ENCODE measurements around the gene C5orf24. TPM values are rescaled to one million over a fixed set of nuclear protein-coding genes. Genes with fewer than 3 reads are reported as not detected.
"Not testable (repeated sequence)": the region's sequence is repeated elsewhere in the genome, so short reads cannot be mapped to it uniquely, and the experiment has no call there.

The C5orf24 gene
- total and polyA plus RNA-seq, 2 experiments from 2014 or later: 49.5 to 57.9 TPM

DNA sequence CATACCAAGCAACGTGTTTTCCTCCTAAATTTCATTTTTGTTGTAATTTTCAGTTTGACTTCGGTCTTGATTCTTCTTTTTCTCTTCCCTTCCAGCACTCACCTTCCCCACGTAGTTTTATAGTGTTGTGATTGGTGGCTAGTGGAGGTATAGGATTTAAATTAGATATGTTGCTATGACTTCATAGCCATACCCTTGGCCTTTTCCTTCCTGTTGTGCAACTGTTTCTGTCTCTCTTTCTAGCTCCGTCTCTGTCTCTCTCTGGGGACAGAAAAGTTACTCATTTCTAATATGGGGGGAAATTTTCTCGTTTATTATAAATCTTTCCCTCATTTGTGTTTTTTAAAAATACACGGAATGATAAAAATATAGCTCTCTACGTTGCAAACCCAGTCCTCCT, 20.6 kb upstream of the C5orf24 start:
- no peaks in the 10 kb centered on the region for H3K4me1 ChIP-seq (ENCODE audit: low read depth)
- H3K27me3 ChIP-seq: no peaks in the 10 kb centered on the region
- H3K36me3 ChIP-seq: peaks cover 56% of the 10 kb centered on the region
- TF ChIP-seq, protein P1, sequence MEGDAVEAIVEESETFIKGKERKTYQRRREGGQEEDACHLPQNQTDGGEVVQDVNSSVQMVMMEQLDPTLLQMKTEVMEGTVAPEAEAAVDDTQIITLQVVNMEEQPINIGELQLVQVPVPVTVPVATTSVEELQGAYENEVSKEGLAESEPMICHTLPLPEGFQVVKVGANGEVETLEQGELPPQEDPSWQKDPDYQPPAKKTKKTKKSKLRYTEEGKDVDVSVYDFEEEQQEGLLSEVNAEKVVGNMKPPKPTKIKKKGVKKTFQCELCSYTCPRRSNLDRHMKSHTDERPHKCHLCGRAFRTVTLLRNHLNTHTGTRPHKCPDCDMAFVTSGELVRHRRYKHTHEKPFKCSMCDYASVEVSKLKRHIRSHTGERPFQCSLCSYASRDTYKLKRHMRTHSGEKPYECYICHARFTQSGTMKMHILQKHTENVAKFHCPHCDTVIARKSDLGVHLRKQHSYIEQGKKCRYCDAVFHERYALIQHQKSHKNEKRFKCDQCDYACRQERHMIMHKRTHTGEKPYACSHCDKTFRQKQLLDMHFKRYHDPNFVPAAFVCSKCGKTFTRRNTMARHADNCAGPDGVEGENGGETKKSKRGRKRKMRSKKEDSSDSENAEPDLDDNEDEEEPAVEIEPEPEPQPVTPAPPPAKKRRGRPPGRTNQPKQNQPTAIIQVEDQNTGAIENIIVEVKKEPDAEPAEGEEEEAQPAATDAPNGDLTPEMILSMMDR (IDR thresholded peaks at IDR 0.05; ENCODE audit: low read depth, low read length): no peak
- H3K9me3 ChIP-seq (ENCODE audit: low read depth): no peaks in the 10 kb centered on the region
- no peak overlapping the region for H3K27ac ChIP-seq
- DNase-seq (ENCODE audit: low read depth in 1 of 2, low spot score in 1 of 2): peak in 1 of 2 donors; percentile 9
- no peak overlapping the region for H3K4me3 ChIP-seq

DNA sequence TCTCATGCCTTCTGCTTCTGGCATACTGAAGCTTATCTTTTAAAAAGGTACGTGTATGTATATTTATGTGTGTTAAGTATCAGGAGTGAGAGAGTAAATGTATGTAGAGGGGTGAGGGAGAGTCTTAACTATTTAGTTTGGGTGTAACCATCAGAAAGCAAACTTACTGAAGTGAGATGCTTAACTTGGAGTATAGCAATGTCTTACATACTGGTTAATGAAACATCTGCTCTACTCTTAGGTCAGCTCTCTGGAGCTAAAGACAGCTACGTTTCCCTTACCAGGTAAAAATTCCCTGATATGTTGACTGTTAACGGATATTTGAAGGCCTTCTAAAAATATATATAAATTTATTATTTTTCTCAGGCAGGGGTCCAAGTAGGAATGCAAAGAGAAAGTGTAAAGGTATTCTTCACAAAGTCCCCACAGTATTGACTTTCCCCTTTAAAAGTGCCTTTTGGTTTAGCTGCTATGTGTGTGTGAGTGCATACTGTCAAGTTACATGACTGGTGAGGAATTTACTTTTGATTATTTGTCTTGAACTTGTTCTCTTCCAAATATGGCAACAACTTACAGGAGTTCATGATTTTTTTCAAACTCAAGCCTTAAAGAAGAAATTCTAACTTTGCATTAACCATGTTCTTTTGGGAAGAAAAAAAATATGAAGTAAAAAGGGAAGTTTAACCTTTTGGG, 12.3 kb upstream of the C5orf24 start:
- Histone ChIP-seq H3K27ac (no peak overlapping the region), H3K4me1 (ENCODE audit: low read depth) (no peaks in the 10 kb centered on the region), H3K4me3 (no peak overlapping the region), H3K27me3 (no peaks in the 10 kb centered on the region), H3K36me3 (peaks cover 17% of the 10 kb centered on the region), H3K9me3 (ENCODE audit: low read depth) (no peaks in the 10 kb centered on the region)
- TF ChIP-seq, protein P1 (IDR thresholded peaks at IDR 0.05; ENCODE audit: low read depth, low read length): no peak
- no peak for DNase-seq (ENCODE audit: low read depth in 1 of 2, low spot score in 1 of 2)

DNA sequence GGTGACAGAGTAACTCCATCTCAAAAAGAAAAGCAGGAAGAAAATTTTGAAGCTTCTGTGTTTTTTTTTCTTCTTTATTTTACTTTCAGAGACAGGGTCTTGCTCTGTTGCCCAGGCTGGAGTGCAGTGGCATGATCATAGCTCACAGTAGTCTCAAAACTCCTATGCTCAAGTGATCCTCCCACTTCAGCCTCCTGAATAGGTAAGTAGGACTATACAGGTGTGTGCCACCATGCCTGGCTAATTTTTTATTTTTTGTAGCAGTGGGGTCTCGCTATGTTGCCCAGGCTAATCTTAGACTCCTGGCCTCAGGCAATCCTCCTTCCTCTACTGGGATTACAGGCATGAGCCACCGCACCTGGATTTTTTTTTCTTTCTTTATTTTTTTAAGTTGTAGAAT, 10.1 kb upstream of the C5orf24 start:
- Histone ChIP-seq H3K4me3 (no peak overlapping the region), H3K4me1 (ENCODE audit: low read depth) (no peaks in the 10 kb centered on the region), H3K9me3 (ENCODE audit: low read depth) (no peaks in the 10 kb centered on the region), H3K27me3 (no peaks in the 10 kb centered on the region), H3K36me3 (peaks cover 9% of the 10 kb centered on the region), H3K27ac (no peak overlapping the region)
- no peak for DNase-seq (ENCODE audit: low read depth in 1 of 2, low spot score in 1 of 2)
- TF ChIP-seq, protein P1 (IDR thresholded peaks at IDR 0.05; ENCODE audit: low read depth, low read length): no peak

DNA sequence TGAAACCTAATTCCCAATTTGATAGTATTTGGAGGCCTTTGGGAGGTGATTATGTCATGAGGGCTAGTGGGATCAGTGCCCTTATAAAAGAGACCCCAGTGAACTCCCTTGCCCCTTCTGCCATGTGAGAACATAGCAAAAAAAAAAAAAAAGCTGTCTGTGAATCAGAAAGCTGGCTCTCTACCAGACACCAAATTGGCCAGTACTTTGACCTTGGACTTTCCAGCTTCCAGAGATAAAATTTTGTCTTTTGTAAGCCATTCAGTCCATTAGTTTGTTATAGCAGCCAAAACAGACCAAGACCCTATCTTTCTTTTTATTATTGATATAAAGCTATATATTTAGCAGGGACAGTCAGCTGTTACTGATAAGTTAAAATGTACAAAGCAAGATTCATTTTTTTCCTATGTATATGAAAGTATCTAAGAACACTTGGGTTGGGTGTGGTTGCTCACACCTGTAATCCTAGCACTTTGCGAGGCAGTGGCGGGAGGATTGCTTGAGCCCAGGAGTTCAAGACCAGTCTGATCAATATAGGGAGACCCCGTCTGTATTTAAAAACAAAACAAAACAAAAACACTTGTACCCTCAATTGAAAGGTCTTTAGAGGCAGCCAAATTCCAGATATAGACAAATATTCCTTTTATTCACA, 8.1 kb upstream of the C5orf24 start:
- Histone ChIP-seq H3K4me1 (ENCODE audit: low read depth) (no peaks in the 10 kb centered on the region), H3K4me3 (no peak overlapping the region), H3K27me3 (no peaks in the 10 kb centered on the region), H3K9me3 (ENCODE audit: low read depth) (no peaks in the 10 kb centered on the region), H3K27ac (no peak overlapping the region), H3K36me3 (peaks cover 9% of the 10 kb centered on the region)
- peak in 1 of 2 donors; percentile 35 for DNase-seq (ENCODE audit: low read depth in 1 of 2, low spot score in 1 of 2)
- TF ChIP-seq, protein P1 (IDR thresholded peaks at IDR 0.05; ENCODE audit: low read depth, low read length): no peak

DNA sequence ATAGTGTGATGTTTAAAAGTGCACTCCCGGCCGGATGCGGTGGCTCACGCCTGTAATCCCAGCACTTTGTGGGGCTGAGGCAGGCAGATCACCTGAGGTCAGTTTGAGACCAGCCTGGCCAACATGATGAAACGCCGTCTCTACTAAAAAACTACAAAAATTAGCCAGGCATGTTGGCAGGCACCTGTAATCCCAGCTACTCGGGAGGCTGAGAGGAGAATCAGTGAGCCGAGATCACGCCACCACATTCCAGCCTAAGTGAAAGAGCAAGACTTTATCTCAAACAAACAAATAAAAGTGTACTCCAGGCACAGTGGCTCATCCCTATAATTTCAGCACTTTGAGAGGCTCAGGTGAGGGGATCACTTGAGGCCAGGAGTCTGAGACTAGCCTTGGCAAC, 7.4 kb upstream of the C5orf24 start:
- not testable (repeated sequence) for H3K4me1 ChIP-seq (ENCODE audit: low read depth); H3K9me3 ChIP-seq (ENCODE audit: low read depth); H3K36me3 ChIP-seq; H3K27me3 ChIP-seq; H3K4me3 ChIP-seq; H3K27ac ChIP-seq; DNase-seq (ENCODE audit: low read depth in 1 of 2, low spot score in 1 of 2)

DNA sequence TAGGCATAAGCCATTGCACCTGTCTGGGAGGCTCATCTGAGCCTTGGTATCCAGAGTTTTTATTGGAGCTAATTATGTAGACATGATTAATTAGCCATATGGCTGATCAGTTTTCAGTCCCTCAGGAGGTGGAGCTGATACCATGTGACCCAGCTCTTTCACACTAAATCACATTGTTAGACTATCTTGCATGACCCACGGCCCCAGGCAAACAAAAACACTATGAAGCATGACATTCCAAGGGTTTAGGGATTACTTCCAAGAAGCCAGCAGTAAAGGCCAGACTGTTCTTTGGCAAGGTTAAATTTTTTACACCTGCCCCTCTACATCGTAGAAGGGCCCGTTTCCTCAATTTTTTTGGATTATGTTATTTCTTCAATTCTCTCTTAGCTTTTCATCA, 5.0 kb upstream of the C5orf24 start:
- DNase-seq (ENCODE audit: low read depth in 1 of 2, low spot score in 1 of 2): no peak
- Histone ChIP-seq H3K9me3 (ENCODE audit: low read depth) (no peaks in the 10 kb centered on the region), H3K27ac (no peak overlapping the region), H3K4me3 (no peak overlapping the region), H3K27me3 (no peaks in the 10 kb centered on the region), H3K36me3 (peaks cover 5% of the 10 kb centered on the region), H3K4me1 (ENCODE audit: low read depth) (peaks cover 3% of the 10 kb centered on the region)
- TF ChIP-seq, protein P1 (IDR thresholded peaks at IDR 0.05; ENCODE audit: low read depth, low read length): no peak

Measured in cardiac muscle cell (in vitro differentiated cells and primary cell).